HUES6 (cell line): Measurements from ENCODE around the gene MLYCD.

Experiments used
- H3K27ac ChIP-seq: 2 replicates; pipeline ENCODE4 v1.7.0; 2013; ENCODE audit warnings: low read depth, mild to moderate bottlenecking, low read length, inconsistent platforms
- H3K27me3 ChIP-seq: 2 replicates; pipeline ENCODE4 v1.6.1; 2013; ENCODE audit warnings: low read length; ENCODE audit not compliant: control insufficient read depth, insufficient read depth
- H3K36me3 ChIP-seq: 2 replicates; pipeline ENCODE4 v1.6.1; 2013; ENCODE audit warnings: low read length; ENCODE audit not compliant: control insufficient read depth, insufficient read depth
- H3K4me1 ChIP-seq: 2 replicates; pipeline ENCODE4 v1.6.1; 2013; ENCODE audit warnings: low read length; ENCODE audit not compliant: control insufficient read depth, insufficient read depth
- H3K4me3 ChIP-seq: 2 replicates; pipeline ENCODE4 v1.5.1; 2013; ENCODE audit warnings: low read depth, low read length
- H3K9ac ChIP-seq: one replicate; pipeline ENCODE4 v1.6.1; 2013; ENCODE audit warnings: mild to moderate bottlenecking, low read length
- H3K9me3 ChIP-seq: 2 replicates; pipeline ENCODE4 v1.6.1; 2013; ENCODE audit warnings: low read depth, low read length; ENCODE audit not compliant: control insufficient read depth, insufficient read depth

Gene MLYCD

GRCh38 chr16:83870830-83871229 is 28.1 kb upstream of the MLYCD start:
- H3K27ac ChIP-seq: no peak overlapping the region
- no peaks in the 10 kb centered on the region for H3K9me3 ChIP-seq

GRCh38 chr16:83878838-83879237 is 20.1 kb upstream of the MLYCD start:
- Histone ChIP-seq H3K36me3 (no peaks in the 10 kb centered on the region), H3K27ac (no peak overlapping the region)

More at GRCh38 chr16:83870830-83871229, 28.1 kb upstream of the MLYCD start:
- no peak overlapping the region for H3K9ac ChIP-seq
- H3K27me3 ChIP-seq: no peaks in the 10 kb centered on the region
- H3K36me3 ChIP-seq: no peaks in the 10 kb centered on the region
- no peak overlapping the region for H3K4me3 ChIP-seq
- H3K4me1 ChIP-seq: no peaks in the 10 kb centered on the region

GRCh38 chr16:83882163-83882885 is 16.6 kb upstream of the MLYCD start:
- Histone ChIP-seq H3K27me3 (no peaks in the 10 kb centered on the region), H3K9ac (no peak overlapping the region), H3K4me3 (no peak overlapping the region), H3K4me1 (no peaks in the 10 kb centered on the region), H3K27ac (no peak overlapping the region), H3K9me3 (peaks cover 1% of the 10 kb centered on the region; the same call in 1 of the 2 replicates), H3K36me3 (no peaks in the 10 kb centered on the region)

More at GRCh38 chr16:83878838-83879237, 20.1 kb upstream of the MLYCD start:
- Histone ChIP-seq H3K27me3 (no peaks in the 10 kb centered on the region), H3K9me3 (peaks cover 4% of the 10 kb centered on the region; the same call in 1 of the 2 replicates), H3K4me3 (no peak overlapping the region), H3K9ac (no peak overlapping the region), H3K4me1 (no peaks in the 10 kb centered on the region)

GRCh38 chr16:83886199-83886971 is 12.5 kb upstream of the MLYCD start:
- Histone ChIP-seq H3K27ac (no peak overlapping the region), H3K36me3 (no peaks in the 10 kb centered on the region), H3K9me3 (peaks cover 4% of the 10 kb centered on the region; the same call in 1 of the 2 replicates), H3K27me3 (no peaks in the 10 kb centered on the region), H3K9ac (no peak overlapping the region), H3K4me3 (no peak overlapping the region), H3K4me1 (no peaks in the 10 kb centered on the region; the same call in 1 of the 2 replicates)

GRCh38 chr16:83887080-83887479 is 11.8 kb upstream of the MLYCD start:
- H3K36me3 ChIP-seq: no peaks in the 10 kb centered on the region
- H3K9me3 ChIP-seq: peaks cover 9% of the 10 kb centered on the region; the same call in 1 of the 2 replicates
- no peak overlapping the region for H3K9ac ChIP-seq
- no peak overlapping the region for H3K4me3 ChIP-seq
- H3K27me3 ChIP-seq: no peaks in the 10 kb centered on the region
- H3K4me1 ChIP-seq: no peaks in the 10 kb centered on the region; the same call in 1 of the 2 replicates
- no peak overlapping the region for H3K27ac ChIP-seq

GRCh38 chr16:83887564-83887963 is 11.4 kb upstream of the MLYCD start:
- Histone ChIP-seq H3K36me3 (no peaks in the 10 kb centered on the region), H3K9ac (no peak overlapping the region), H3K27ac (no peak overlapping the region), H3K27me3 (no peaks in the 10 kb centered on the region), H3K4me3 (no peak overlapping the region), H3K9me3 (peaks cover 14% of the 10 kb centered on the region; the same call in 1 of the 2 replicates), H3K4me1 (no peaks in the 10 kb centered on the region; the same call in 1 of the 2 replicates)

GRCh38 chr16:83888672-83889044 is 10.3 kb upstream of the MLYCD start:
- Histone ChIP-seq H3K4me3 (no peak overlapping the region), H3K4me1 (no peaks in the 10 kb centered on the region; the same call in 1 of the 2 replicates), H3K9ac (no peak overlapping the region), H3K27ac (no peak overlapping the region), H3K9me3 (peaks cover 19% of the 10 kb centered on the region; the same call in 1 of the 2 replicates), H3K27me3 (no peaks in the 10 kb centered on the region), H3K36me3 (no peaks in the 10 kb centered on the region)

GRCh38 chr16:83890359-83890758 is 8.6 kb upstream of the MLYCD start:
- no peak overlapping the region for H3K27ac ChIP-seq
- no peak overlapping the region for H3K9ac ChIP-seq
- no peaks in the 10 kb centered on the region; the same call in 1 of the 2 replicates for H3K4me1 ChIP-seq
- H3K9me3 ChIP-seq: peaks cover 19% of the 10 kb centered on the region; the same call in 1 of the 2 replicates
- no peaks in the 10 kb centered on the region for H3K27me3 ChIP-seq
- H3K36me3 ChIP-seq: no peaks in the 10 kb centered on the region
- no peak overlapping the region for H3K4me3 ChIP-seq

GRCh38 chr16:83891742-83892141 is 7.2 kb upstream of the MLYCD start:
- no peaks in the 10 kb centered on the region for H3K36me3 ChIP-seq
- peaks cover 19% of the 10 kb centered on the region; the same call in 1 of the 2 replicates for H3K9me3 ChIP-seq
- no peak overlapping the region for H3K27ac ChIP-seq
- no peaks in the 10 kb centered on the region; the same call in 1 of the 2 replicates for H3K4me1 ChIP-seq
- no peak overlapping the region for H3K9ac ChIP-seq
- no peaks in the 10 kb centered on the region for H3K27me3 ChIP-seq
- no peak overlapping the region for H3K4me3 ChIP-seq

GRCh38 chr16:83895243-83895642 is 3.7 kb upstream of the MLYCD start:
- H3K4me1 ChIP-seq: peaks cover 10% of the 10 kb centered on the region
- H3K4me3 ChIP-seq: no peak overlapping the region
- H3K36me3 ChIP-seq: no peaks in the 10 kb centered on the region

GRCh38 chr16:83895942-83896341 is 3.0 kb upstream of the MLYCD start:
- H3K9me3 ChIP-seq: peaks cover 15% of the 10 kb centered on the region; the same call in 1 of the 2 replicates
- H3K9ac ChIP-seq: no peak overlapping the region
- H3K4me1 ChIP-seq: peaks cover 12% of the 10 kb centered on the region
- H3K27ac ChIP-seq: no peak overlapping the region
- no peaks in the 10 kb centered on the region; the same call in 1 of the 2 replicates for H3K36me3 ChIP-seq
- no peak overlapping the region for H3K4me3 ChIP-seq
- H3K27me3 ChIP-seq: peaks cover 14% of the 10 kb centered on the region

More at GRCh38 chr16:83895243-83895642, 3.7 kb upstream of the MLYCD start:
- Histone ChIP-seq H3K27me3 (peaks cover 14% of the 10 kb centered on the region), H3K9me3 (peaks cover 17% of the 10 kb centered on the region; the same call in 1 of the 2 replicates), H3K27ac (no peak overlapping the region), H3K9ac (no peak overlapping the region)
